Osteoblast (primary cell): ENCODE measurements around the gene TLCD3B. TPM values are rescaled to one million over a fixed set of nuclear protein-coding genes. Genes with fewer than 3 reads are reported as not detected.

Experiments used
- DNase-seq: peaks from one replicate; pipeline ENCODE4 v3.0.0; 2011; ENCODE audit warnings: low spot score, mixed read lengths; ENCODE audit not compliant: insufficient read length; ENCODE audit errors: missing footprints
- H2AFZ ChIP-seq: 2 replicates; pipeline ENCODE4 v1.6.0; 2011; ENCODE audit warnings: mild to moderate bottlenecking, low read length
- H3K27ac ChIP-seq: 2 replicates; pipeline ENCODE4 v1.5.1; 2011; ENCODE audit warnings: mild to moderate bottlenecking, low read depth, low read length, moderate library complexity
- H3K27me3 ChIP-seq: 2 replicates; pipeline ENCODE4 v1.6.0; 2012; ENCODE audit warnings: mild to moderate bottlenecking, control low read depth, inconsistent platforms, low read length, moderate library complexity; ENCODE audit not compliant: insufficient read depth
- H3K36me3 ChIP-seq: 2 replicates; pipeline ENCODE4 v1.5.1; 2011; ENCODE audit warnings: mild to moderate bottlenecking, low read length, control low read depth, moderate library complexity; ENCODE audit not compliant: insufficient read depth
- H3K4me1 ChIP-seq: 2 replicates; pipeline ENCODE4 v1.5.1; 2011; ENCODE audit warnings: mild to moderate bottlenecking, low read length, control low read depth, moderate library complexity; ENCODE audit not compliant: insufficient read depth
- H3K4me2 ChIP-seq: 2 replicates; pipeline ENCODE4 v1.6.0; 2011; ENCODE audit warnings: mild to moderate bottlenecking, low read length; ENCODE audit not compliant: insufficient read depth
- H3K4me3 ChIP-seq: fragments of 200-600 bp; sonication (generic); 3 replicates; pipeline ENCODE4 v1.5.1; 2012; ENCODE audit warnings: mild to moderate bottlenecking, low read length, inconsistent platforms; ENCODE audit not compliant: insufficient read depth
- H3K79me2 ChIP-seq: 2 replicates; pipeline ENCODE4 v1.6.0; 2012; ENCODE audit warnings: mild to moderate bottlenecking, low read length, control low read depth, inconsistent platforms; ENCODE audit not compliant: insufficient read depth
- H3K9me3 ChIP-seq: 2 replicates; pipeline ENCODE4 v1.5.1; 2011; ENCODE audit warnings: low read depth, low read length, control low read depth
- H4K20me1 ChIP-seq: 2 replicates; pipeline ENCODE4 v1.6.0; 2012; ENCODE audit warnings: mild to moderate bottlenecking, low read length, control low read depth; ENCODE audit not compliant: insufficient read depth
- CTCF ChIP-seq: IDR thresholded peaks from 2 replicates; pipeline ENCODE4 v1.5.1; 2011; ENCODE audit warnings: mild to moderate bottlenecking, low read depth, low read length, moderate library complexity; ENCODE audit errors: extremely low read depth
- total RNA-seq: library from RNA; depleted of rRNA; stranded (reverse); fragments of >200 nt; gene quantifications from 2 replicates; pipeline ENCODE4 v1.2.3, GENCODE V29; 2012

The TLCD3B gene
- total RNA-seq = 0.36 TPM in 1 of 2 replicates, not detected in the other

GRCh38 chr16:30030841-30031413 lies at the start of gene TLCD3B:
TLCD3B (minus strand) TSS chr16:30031271; CDS start chr16:30030527, 744 bp downstream.
- H3K27ac ChIP-seq = no peak within 1 kb of the TSS
- DNase-seq = peak; percentile 53

GRCh38 chr16:30079480-30079879 lies 48.4 kb upstream of the TLCD3B start:
- Histone ChIP-seq H3K4me1 (peaks cover 17% of the 10 kb centered on the region), H2AFZ (no peak overlapping the region), H3K27me3 (no peaks in the 10 kb centered on the region), H3K4me3 (no peak overlapping the region), H3K79me2 (peaks cover 70% of the 10 kb centered on the region), H3K9me3 (no peaks in the 10 kb centered on the region), H3K36me3 (peaks cover 60% of the 10 kb centered on the region), H3K27ac (no peak overlapping the region), H4K20me1 (peaks cover 28% of the 10 kb centered on the region), H3K4me2 (no peak overlapping the region)
- peak; percentile 21 for DNase-seq
- no peak for TF ChIP-seq CTCF

More at GRCh38 chr16:30030841-30031413, at the start of gene TLCD3B:
- TF ChIP-seq CTCF = no peak
- Histone ChIP-seq H3K4me3 (no peak within 1 kb of the TSS), H3K9me3 (no peaks in the 10 kb centered on the region), H3K36me3 (no peaks in the 10 kb centered on the region), H4K20me1 (peaks cover 6% of the 10 kb centered on the region), H2AFZ (no peak within 1 kb of the TSS), H3K4me1 (peaks cover 4% of the 10 kb centered on the region), H3K4me2 (no peak within 1 kb of the TSS), H3K27me3 (peaks cover 37% of the 10 kb centered on the region), H3K79me2 (no peaks in the 10 kb centered on the region)

- DNase-seq = peak; percentile 39
- no peak for TF ChIP-seq CTCF
- no peaks in the 10 kb centered on the region for H3K9me3 ChIP-seq
- H3K36me3 ChIP-seq = peaks cover 54% of the 10 kb centered on the region
- H3K4me3 ChIP-seq = no peak overlapping the region
- no peak overlapping the region for H3K4me2 ChIP-seq
- peaks cover 70% of the 10 kb centered on the region for H3K79me2 ChIP-seq
- H3K27ac ChIP-seq = no peak overlapping the region
- H4K20me1 ChIP-seq = peaks cover 28% of the 10 kb centered on the region
- H2AFZ ChIP-seq = no peak overlapping the region
- peaks cover 17% of the 10 kb centered on the region for H3K4me1 ChIP-seq
- H3K27me3 ChIP-seq = no peaks in the 10 kb centered on the region
These were observed 47.7 kb upstream of the TLCD3B start for GRCh38 chr16:30078744-30079143.

- no peaks in the 10 kb centered on the region for H3K9me3 ChIP-seq
- no peaks in the 10 kb centered on the region for H3K27me3 ChIP-seq
- peaks cover 53% of the 10 kb centered on the region for H3K36me3 ChIP-seq
- H3K4me2 ChIP-seq = peak overlapping the region; percentile 92
- peak overlapping the region; percentile 99 for H3K4me3 ChIP-seq
- H2AFZ ChIP-seq = no peak overlapping the region
- H3K27ac ChIP-seq = peak overlapping the region; percentile 70
- DNase-seq = peak; percentile 85
- H4K20me1 ChIP-seq = peaks cover 28% of the 10 kb centered on the region
- H3K79me2 ChIP-seq = peaks cover 64% of the 10 kb centered on the region
- peaks cover 17% of the 10 kb centered on the region for H3K4me1 ChIP-seq
- TF ChIP-seq CTCF = no peak
These were observed 46.6 kb upstream of the TLCD3B start for GRCh38 chr16:30077656-30078055.
